Nucleus accumbens (tissue), 56 donors: ENCODE data around the gene RNF32.
"Not testable (repeated sequence)": the region's sequence is repeated elsewhere in the genome, so short reads cannot be mapped to it uniquely, and the experiment has no call there.

Source experiments
- DNase-seq, 56 donors: peaks; one replicate each; lab custom pipeline; 2025; lab: John Stamatoyannopoulos, UW

The RNF32 gene

DNA sequence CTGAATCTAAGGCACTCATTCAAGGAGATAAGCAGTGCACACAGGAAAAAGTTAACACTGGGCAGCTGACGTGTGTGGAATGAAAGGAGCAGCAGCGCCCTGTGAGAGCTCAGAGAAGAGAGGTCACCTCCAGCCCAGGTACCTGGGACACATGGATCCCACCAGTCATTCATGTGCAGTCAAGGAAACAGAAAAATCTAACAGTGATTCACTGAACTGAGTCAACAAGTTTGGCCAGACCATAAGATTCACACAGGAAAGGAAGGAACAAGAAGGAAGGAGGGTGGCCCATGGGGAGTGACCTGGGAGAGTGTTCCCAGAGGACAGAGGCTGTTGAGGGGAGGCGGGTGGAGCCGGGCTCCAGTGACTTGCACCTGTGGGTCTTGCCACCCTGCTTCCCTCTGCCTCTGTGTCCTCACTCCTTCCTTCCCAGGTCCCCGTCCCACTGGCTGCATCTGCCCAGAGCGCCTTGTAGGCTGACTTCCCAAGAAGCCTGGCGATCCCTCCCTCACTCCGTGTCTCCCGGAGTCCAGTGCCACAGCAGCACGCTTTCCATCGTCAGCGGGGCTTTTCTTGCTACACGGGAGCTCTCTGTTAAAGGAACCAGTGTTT lies 27.7 kb downstream of the RNF32 start:
- no peak for DNase-seq

DNA sequence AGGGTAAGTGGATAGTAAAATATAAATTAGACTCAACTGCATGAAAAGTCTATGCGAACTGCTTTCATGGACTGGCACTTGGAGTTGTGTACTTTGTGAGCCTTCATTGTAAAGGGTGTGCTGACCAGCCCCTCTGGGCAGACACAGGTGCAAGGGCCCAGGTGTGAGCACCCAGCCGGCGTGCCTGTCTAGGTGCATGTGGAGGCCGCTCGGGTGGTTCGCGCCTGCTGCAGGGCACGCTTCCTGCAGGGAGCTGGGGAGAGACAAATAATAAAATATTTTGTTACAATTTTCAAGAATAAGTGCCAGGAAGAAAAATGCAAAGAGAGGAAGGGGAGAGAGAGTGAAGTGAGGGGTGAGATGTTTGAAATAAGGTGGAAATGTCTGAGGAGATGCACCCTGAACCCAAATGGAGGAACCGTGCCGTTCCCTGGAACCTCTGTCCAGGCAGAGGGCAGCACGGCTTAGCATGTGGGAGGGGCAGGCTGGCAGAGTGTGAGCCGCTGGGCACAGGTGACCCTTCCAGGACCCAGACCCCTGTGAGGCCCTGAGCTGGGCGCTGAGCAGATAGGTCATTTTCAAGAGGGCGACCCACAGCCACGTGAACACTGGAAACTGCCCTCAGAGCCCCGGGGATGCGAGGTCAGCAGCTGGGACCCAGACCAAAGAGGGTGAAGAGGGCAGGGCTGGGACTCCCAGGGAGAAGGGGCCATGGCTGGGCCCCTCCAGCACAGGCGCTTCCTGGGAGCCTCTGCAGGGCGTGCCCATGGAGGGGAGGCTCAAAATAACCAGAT lies 28.7 kb downstream of the RNF32 start:
- no peak for DNase-seq

DNA sequence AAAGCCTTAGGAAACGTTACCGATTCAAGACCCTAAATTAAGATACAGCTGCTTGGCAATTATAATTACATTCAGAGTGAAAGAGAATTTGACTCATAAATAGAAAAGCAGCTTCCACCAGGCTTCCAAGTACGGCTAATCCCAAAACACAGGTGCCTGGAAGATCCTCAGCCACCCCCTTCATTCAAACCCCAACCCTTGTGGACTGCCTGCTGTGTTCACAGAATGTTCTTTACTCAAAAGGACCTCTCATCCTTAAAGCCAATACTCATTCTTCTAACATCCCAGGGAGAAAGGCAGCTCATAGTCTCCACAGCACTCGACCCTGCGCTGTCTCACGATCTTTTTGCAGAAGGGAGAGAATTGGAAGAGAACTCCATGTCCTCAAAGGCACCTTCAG lies 32.9 kb downstream of the RNF32 start:
- DNase-seq, result no peak

DNA sequence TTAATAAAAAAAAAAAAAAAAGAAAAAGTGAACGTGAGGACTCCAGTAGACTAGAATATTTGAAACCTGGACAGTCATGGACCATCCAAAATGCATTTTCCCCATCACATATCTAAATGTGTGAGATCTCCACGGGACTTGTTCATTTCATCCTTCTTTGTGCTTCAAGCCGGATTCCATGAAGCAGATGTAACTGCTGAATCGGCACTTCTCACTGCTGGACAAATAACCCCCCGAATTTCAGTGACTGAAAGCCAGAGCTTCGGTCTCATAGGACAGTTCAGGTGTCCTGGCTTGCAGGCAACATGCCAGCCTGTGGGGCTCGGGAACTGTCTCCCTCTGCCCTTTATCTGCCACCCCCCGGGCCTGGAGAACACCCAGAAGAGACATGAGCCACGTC lies 33.3 kb downstream of the RNF32 start:
- no peak for DNase-seq

DNA sequence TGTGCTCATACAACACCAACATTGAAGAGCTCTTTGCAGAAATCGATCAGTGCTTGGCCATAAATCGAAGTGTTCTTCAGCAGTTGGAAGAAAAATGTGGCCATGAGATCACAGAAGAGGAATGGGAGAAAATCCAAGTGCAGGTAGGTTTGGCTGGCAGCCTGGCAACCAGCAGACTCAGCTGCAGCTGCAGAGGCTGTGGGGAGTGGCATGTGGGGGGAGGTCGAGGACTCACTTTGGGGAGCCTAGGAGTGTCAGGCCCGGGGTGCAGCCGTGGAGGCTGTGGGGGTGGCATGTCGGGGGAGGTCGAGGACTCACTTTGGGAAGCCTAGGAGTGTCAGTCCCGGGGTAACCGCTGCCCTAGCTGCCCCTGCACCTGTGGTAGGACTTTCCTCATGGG lies 35.1 kb downstream of the RNF32 start:
- DNase-seq, result peak in 22 of 56 donors; percentile 5 to 67 (median 18)

DNA sequence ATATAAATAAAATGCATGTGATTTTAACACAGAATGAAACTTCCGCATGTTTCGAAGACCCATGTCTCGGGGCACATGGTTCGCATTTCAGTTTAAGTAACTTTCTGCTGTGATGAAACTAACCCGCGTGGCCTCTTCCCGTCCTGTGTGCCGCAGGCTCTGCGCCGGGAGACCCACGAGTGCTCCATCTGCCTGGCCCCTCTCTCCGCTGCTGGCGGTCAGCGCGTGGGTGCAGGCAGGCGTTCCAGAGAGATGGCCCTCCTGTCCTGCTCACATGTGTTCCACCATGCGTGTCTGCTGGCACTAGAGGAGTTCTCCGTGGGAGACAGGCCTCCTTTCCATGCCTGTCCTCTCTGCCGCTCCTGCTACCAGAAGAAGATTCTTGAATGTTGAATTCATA lies 35.7 kb downstream of the RNF32 start:
- no peak for DNase-seq

DNA sequence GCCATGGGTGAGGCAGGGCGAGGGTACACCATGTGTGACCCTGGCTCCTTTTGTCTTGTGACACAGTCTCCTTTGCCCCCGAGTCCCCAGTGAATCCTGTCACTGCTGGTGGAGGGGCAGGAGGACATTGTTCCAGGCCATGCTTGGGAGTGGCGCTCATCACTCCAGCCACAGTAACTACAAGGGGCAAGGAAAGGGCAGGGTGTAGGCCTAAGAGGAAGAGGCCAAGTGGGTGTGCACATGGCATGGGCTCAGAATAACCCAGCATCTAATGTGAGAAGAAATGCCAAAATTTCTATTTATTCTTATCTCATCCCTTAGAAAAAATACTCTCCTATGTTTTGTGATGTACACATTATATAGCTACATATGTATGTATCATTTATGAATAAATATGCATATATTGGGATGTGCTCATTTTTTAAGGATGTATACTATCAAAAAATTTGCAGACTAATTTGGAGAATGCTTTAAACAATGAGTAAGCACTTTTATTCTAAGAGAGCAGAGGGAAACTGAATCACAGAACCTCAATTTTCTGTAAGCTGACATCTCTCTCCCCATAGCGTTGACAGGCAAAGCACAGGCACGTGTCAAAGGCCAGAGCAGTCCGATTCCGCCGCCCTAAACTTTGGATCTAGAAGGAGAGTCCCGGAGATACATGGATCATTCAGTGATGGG lies 36.9 kb downstream of the RNF32 start:
- no peak for DNase-seq

DNA sequence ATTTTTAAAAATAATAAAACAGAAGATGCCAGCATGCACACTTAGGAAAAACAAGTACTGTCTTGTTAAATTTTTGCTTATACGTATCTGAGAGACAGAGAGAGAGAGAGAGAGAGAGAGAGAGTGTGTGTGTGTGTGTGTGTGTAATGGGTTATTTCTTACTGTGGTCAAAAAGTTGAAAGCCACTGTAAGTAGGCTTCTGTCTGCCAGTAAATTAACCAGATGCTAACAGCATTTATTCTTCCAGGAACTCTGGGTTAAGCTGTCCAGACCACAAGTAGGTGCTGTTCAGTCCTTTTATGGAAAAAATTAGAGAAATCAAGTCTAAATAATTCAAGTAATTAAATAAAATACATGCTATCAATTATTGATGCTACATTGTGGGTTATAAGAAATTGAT lies 39.7 kb downstream of the RNF32 start:
- DNase-seq, result no peak

DNA sequence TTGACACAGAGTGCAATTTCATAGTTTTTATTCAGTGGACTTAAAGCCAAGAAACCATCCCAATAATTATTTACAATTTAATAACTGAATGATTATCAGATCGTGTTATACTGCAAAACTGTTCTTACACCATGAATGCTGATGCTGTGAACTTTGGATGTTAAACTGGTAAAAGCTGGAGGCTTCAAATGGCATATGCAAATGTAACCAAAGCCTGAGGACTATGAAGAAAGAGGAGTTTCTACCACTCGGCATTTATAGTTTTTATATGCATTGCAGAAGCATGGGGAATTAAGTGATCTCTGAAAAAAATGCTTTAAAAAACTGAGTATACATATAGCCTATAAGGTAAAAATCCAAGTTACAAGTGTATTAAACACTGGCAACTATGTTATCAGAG lies 42.4 kb downstream of the RNF32 start:
- DNase-seq, result no peak

DNA sequence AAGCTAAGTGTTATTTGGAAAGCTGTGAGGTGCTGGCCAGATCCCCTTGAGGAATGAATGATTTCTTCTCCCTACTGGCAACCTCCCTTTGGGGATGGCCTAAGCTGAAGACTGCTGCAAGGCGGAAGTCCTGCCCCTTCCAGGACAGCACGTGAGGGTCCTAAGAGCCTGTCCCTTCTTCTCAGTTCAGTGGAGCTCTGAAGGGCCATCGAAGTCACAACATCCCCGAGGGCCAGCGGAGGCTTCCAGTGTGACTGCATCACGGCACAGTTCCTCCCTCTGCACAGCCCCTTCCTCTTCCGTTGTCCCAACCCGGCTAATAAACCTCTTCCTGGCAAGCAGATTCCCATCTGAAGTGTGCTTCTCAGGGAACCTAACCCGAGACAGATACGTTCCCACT lies 43.7 kb downstream of the RNF32 start:
- no peak for DNase-seq

DNA sequence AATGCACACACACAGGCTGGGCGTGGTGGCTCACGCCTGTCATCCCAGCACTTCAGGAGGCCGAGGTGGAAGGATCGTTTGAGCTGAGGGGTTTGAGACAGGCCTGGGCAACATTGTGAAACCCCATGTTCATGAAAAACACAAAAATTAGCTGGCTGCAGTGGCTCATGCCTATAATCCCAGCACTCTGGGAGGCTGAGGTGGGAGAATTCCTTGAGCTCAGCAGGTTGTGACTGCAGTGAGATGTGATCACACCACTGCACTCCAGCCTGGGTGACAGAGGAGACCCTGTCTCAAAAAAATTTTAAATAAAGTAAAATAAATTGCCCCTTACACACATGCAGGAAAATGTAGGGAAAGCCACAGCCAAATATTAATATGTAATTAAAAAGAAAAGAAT lies 44.1 kb downstream of the RNF32 start:
- DNase-seq, result no peak

DNA sequence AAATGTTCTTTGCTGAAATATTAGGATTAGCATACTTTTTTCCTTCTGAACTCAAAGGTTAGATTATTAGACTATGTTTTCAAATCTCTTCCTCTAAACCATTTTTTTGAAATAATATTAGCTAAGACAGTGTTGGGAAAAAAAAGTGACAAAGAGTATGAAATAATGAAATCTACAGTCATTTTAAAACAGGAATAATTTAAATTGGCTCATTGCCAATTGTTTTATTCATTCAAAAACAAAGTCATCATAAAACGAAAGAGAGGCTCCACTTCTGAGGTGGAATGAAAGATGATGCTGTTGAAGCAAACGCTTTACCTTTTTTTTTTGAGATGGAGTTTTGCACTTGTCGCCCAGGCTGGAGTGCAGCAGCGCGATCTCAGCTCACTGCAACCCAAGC lies 51.2 kb downstream of the RNF32 start:
- no peak for DNase-seq

DNA sequence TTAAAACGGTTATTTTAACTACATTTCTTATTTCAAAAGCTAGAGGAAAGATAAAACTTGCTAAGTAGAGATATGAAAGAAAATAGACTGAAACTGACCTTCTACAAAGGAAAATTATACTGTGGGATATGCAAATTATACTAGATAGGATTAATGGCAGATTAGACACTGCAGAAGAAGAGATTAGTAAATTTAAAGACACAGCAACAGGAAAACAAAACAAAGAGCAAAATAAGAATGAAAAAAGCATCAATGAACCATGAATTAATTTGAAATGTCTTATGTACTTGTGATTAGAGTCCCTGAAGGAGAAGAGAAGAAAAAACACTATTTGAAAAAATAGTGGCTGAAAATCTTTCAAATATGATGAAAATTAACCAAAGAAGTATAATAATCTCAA lies 52.3 kb downstream of the RNF32 start:
- no peak for DNase-seq

DNA sequence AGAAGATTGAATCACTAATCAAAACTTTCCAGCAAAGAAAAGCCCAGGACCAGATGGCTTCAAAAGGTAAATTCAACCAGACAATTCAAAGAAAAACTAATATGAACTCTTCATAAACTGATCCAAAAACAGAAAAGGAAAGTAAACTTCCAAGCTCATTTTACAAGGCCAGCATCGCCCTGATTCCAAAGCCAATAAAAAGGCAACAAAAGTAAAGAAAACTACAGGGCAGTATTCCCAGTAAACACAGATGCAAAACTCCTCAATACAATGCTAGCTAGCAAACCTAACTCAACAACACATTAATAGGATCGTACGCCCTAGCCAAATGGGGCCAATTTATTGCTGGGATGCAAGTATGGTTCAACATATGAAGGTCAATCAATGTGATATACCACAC lies 53.1 kb downstream of the RNF32 start:
- DNase-seq, result no peak

DNA sequence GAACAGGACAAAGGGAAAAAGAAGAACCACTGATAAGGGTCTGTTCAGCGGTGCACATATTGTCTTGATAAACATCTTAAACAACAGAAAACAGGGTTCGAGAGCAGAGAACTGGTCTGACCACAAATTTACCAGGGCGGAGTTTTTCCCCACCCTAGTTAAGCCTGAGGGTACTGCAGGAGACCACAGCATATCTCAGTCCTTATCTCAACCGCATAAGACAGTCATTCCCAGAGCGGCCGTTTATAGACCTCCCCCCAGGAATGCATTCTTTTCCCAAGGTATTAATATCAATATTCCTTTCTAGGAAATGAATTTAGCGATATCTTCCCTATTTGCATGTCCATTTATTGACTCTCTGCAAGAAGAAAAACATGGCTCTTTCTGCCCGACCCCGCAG lies 56.7 kb downstream of the RNF32 start:
- not testable (repeated sequence) for DNase-seq

DNA sequence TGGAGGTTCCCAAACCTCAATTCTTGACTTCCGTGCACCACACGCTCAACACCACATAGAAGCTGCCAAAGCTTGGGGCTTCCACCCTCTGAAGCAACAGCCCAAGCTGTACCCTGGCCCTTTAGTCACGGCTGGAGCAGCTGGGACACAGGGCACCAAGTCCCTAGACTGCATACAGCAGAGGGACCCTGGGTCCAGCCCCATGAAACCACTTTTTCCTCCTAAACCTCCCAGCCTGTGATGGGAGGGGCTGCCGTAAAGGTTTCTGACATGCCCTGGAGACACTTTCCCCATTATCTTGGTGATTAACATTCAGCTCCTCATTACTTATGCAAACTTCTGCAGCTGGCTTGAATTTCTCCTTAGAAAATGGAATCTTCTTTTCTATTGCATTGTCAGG lies 57.9 kb downstream of the RNF32 start:
- DNase-seq, result not testable (repeated sequence)

DNA sequence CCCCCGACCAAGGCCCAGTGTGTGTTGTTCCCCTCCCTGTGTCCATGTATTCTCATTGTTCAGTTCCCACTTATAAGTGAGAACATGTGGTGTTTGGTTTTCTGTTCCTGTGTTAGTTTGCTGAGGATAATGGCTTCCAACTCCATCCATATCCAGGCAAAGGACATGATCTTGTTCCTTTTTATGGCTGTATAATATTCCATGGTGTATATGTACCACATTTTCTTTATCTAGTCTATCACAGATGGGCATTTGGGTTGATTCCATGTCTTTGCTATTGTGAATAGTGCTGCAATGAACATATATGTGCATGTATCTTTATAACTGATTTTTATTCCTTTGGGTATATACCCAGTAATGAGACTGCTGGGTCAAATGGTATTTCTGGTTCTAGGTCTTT lies 61.2 kb downstream of the RNF32 start:
- DNase-seq, result not testable (repeated sequence)

DNA sequence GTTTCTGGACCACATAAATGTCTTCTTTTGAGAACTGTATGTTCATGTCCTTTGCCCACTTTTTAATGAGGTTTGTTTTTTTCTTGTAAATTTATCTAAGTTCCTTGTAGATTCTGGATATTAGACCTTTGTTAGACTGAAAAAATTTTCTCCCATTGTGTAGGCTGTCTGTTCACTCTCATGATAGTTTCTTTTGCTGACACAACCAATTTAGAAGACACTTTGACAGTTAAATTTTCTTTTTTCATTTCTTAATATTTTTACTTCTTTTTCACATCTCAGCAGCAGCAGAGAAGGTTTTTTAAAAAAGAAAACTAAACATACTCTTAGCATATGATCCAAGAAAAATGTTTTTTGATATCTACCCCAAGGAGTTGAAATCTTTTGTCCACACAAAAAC lies 61.8 kb downstream of the RNF32 start:
- no peak for DNase-seq

DNA sequence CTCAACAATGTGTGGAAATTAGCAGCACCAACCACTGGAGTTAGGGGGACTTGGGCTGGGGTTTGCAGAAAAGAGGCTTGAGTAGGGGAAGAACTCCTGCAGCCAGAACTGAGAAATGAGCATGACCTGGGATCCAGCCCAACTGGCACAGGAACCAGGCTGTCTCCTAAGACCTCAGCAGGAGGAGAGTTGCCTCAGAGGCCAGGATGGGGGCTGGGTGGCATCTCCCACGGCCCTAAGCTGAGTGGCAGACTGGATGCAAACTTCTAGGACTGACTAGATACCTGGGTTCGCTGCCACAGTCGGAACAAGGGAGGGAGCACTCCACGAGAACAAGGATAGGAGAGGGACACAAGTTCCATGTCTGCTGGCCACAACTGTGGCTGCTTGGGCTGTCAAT lies 62.6 kb downstream of the RNF32 start:
- DNase-seq, result peak in 5 of 56 donors; percentile 7 to 27 (median 16)

DNA sequence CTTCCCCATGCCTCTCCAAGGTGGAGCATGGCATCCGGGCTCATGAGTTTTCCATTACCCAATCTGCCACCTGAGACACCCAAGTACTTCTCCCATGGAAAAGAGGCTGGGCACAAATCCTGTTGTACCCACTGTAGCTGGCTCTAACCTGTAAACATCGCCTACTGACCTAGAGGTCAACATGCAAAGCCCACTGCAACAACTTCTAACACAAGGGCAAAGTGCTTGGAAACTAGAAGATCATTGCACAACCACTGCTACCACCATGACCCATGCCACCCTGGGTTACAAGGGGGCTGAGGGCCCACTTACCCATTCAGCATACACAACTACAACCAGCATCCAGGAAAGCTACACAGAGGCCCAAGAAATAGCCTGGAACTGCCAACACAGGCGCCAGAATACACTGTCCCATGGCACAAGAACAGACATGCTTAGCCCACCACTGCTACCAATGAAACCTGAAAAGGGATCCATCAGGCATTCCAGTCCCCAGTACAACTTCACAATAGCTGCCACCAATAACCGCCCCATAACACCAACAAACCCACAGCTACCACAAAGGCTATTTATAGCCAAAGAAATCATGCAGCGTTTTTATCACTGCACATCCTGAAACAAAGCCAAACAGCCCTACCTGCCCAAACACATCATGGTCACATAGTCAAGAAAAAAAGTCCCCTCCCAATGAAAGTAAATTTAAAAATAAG lies 63.4 kb downstream of the RNF32 start:
- DNase-seq, result no peak
